WTC11 (cell line): ENCODE results near the gene DTNBP1. TPM values are rescaled to one million over a fixed set of nuclear protein-coding genes. Genes with fewer than 3 reads are reported as not detected.

ENCODE experiments used
- ATAC-seq: fragments of 200-7000 bp; cut with Tn5 transposase; 2 replicates; pipeline ENCODE4 v1.10.0; 2021; ENCODE audit warnings: mild to moderate bottlenecking, moderate library complexity
- CTCF ChIA-PET: fragments of 300-600 bp; sonication (Branson Sonifier 250); formaldehyde crosslinking; loops from one replicate; lab custom pipeline; 2021; ENCODE audit warnings: antibody characterized with exemption; lab: Charles Lee
- POLR2A ChIA-PET: fragments of 350-600 bp; sonication (Branson Sonifier 250); formaldehyde crosslinking; loops from one replicate; lab custom pipeline; 2021; ENCODE audit warnings: antibody characterized with exemption; lab: Charles Lee
- DNase-seq: peaks from one replicate; pipeline ENCODE4 v3.0.0; 2021; ENCODE audit warnings: low spot score
- H3K27ac Mint-ChIP-seq: 2 replicates; pipeline ENCODE4 v1.8.0; 2021; ENCODE audit warnings: mixed read lengths
- H3K27me3 Mint-ChIP-seq: 2 replicates; pipeline ENCODE4 v1.8.0; 2021; ENCODE audit warnings: low read depth, mild to moderate bottlenecking, moderate library complexity, mixed read lengths
- H3K36me3 Mint-ChIP-seq: 2 replicates; pipeline ENCODE4 v1.8.0; 2021; ENCODE audit warnings: mixed read lengths
- H3K4me1 Mint-ChIP-seq: 2 replicates; pipeline ENCODE4 v1.8.0; 2022; ENCODE audit warnings: mixed read lengths
- H3K4me3 Mint-ChIP-seq: 2 replicates; pipeline ENCODE4 v1.8.0; 2021; ENCODE audit warnings: mild to moderate bottlenecking, moderate library complexity, mixed read lengths
- H3K9me3 Mint-ChIP-seq: 2 replicates; pipeline ENCODE4 v1.8.0; 2021; ENCODE audit warnings: mixed read lengths
- CREB1 ChIP-seq: sonication (generic); formaldehyde crosslinking; IDR thresholded peaks from 2 replicates; pipeline ENCODE4 v1.8.0; 2023; ENCODE audit warnings: mild to moderate bottlenecking, missing genetic modification reagents
- EMX1 ChIP-seq: fragments of 250-450 bp; sonication (Bioruptor Pico); IDR thresholded peaks from 2 replicates; pipeline ENCODE4 v1.8.0; 2021; ENCODE audit warnings: mild to moderate bottlenecking
- ESRRA ChIP-seq: sonication (generic); formaldehyde crosslinking; IDR thresholded peaks from 2 replicates; pipeline ENCODE4 v1.8.1; 2022; ENCODE audit warnings: mild to moderate bottlenecking, missing genetic modification reagents, borderline replicate concordance
- ETV6 ChIP-seq: sonication (generic); formaldehyde crosslinking; IDR thresholded peaks from 2 replicates; pipeline ENCODE4 v1.8.1; 2022; ENCODE audit warnings: mild to moderate bottlenecking, missing genetic modification reagents
- JUN ChIP-seq: sonication (generic); formaldehyde crosslinking; IDR thresholded peaks from 2 replicates; pipeline ENCODE4 v1.8.0; 2023; ENCODE audit warnings: mild to moderate bottlenecking, missing genetic modification reagents
- KAT7 ChIP-seq: sonication (generic); formaldehyde crosslinking; IDR thresholded peaks from 2 replicates; pipeline ENCODE4 v1.8.1; 2023; ENCODE audit warnings: missing genetic modification reagents, mild to moderate bottlenecking, borderline replicate concordance
- MXD4 ChIP-seq: fragments of 250-450 bp; sonication (Bioruptor Pico); IDR thresholded peaks from 2 replicates; pipeline ENCODE4 v1.8.0; 2021; ENCODE audit warnings: mild to moderate bottlenecking, moderate library complexity, borderline replicate concordance
- MYBL2 ChIP-seq: sonication (generic); formaldehyde crosslinking; IDR thresholded peaks from 2 replicates; pipeline ENCODE4 v1.8.1; 2023; ENCODE audit warnings: mild to moderate bottlenecking, moderate library complexity, missing genetic modification reagents
- NFATC4 ChIP-seq: fragments of 250-450 bp; sonication (Bioruptor Pico); IDR thresholded peaks from 2 replicates; pipeline ENCODE4 v1.9.0; 2021; ENCODE audit warnings: mild to moderate bottlenecking
- NFE2L1 ChIP-seq: sonication (generic); formaldehyde crosslinking; IDR thresholded peaks from 2 replicates; pipeline ENCODE4 v1.8.1; 2023; ENCODE audit warnings: missing genetic modification reagents
- NR2C2 ChIP-seq: sonication (generic); formaldehyde crosslinking; IDR thresholded peaks from 2 replicates; pipeline ENCODE4 v1.8.0; 2022; ENCODE audit warnings: mild to moderate bottlenecking, missing genetic modification reagents
- RELA ChIP-seq: sonication (generic); formaldehyde crosslinking; IDR thresholded peaks from 2 replicates; pipeline ENCODE4 v1.8.1; 2022; ENCODE audit warnings: missing genetic modification reagents, mild to moderate bottlenecking, borderline replicate concordance
- RORB ChIP-seq: fragments of 250-450 bp; sonication (Bioruptor Pico); IDR thresholded peaks from 2 replicates; pipeline ENCODE4 v1.9.0; 2021; ENCODE audit warnings: mild to moderate bottlenecking
- SMAD4 ChIP-seq: sonication (generic); formaldehyde crosslinking; IDR thresholded peaks from 2 replicates; pipeline ENCODE4 v1.8.0; 2022; ENCODE audit warnings: mild to moderate bottlenecking, missing genetic modification reagents
- ZNF416 ChIP-seq: fragments of 250-450 bp; sonication (Bioruptor Pico); IDR thresholded peaks from 2 replicates; pipeline ENCODE4 v1.9.0; 2021; ENCODE audit warnings: mild to moderate bottlenecking, inconsistent platforms
- ZNF671 ChIP-seq: fragments of 250-450 bp; sonication (Bioruptor Pico); IDR thresholded peaks from 2 replicates; pipeline ENCODE4 v1.8.0; 2021; ENCODE audit warnings: mild to moderate bottlenecking
- total RNA-seq: library from RNA; stranded (reverse); gene quantifications from 3 replicates; pipeline ENCODE4 v1.2.3, GENCODE V29; 2021
- TF ChIP-seq, protein P1 (sequence below): fragments of 250-450 bp; sonication (Bioruptor Pico); IDR thresholded peaks from 2 replicates; pipeline ENCODE4 v2.1.2; 2022; ENCODE audit warnings: mild to moderate bottlenecking, moderate library complexity
- TF ChIP-seq, protein P2 (sequence below): sonication (generic); formaldehyde crosslinking; IDR thresholded peaks from 2 replicates; pipeline ENCODE4 v1.8.1; 2022; ENCODE audit warnings: low read depth, mild to moderate bottlenecking, moderate library complexity, missing genetic modification reagents, borderline replicate concordance
- TF ChIP-seq, protein P3 (sequence below): sonication (generic); formaldehyde crosslinking; IDR thresholded peaks from 2 replicates; pipeline ENCODE4 v1.8.0; 2022; ENCODE audit warnings: missing genetic modification reagents
- TF ChIP-seq, protein P4 (sequence below): sonication (generic); formaldehyde crosslinking; IDR thresholded peaks from 2 replicates; pipeline ENCODE4 v1.8.1; 2022; ENCODE audit warnings: mild to moderate bottlenecking, missing genetic modification reagents, moderate library complexity, borderline replicate concordance
- TF ChIP-seq, protein P5 (sequence below): sonication (generic); formaldehyde crosslinking; conservative IDR thresholded peaks from 2 replicates; pipeline ENCODE4 v1.8.1; 2023; ENCODE audit warnings: mild to moderate bottlenecking, low read depth, missing genetic modification reagents, moderate library complexity
- TF ChIP-seq, protein P6 (sequence below): sonication (generic); formaldehyde crosslinking; IDR thresholded peaks from 2 replicates; pipeline ENCODE4 v1.8.0; 2023; ENCODE audit warnings: mild to moderate bottlenecking, missing genetic modification reagents

The DTNBP1 gene
- total RNA-seq, 1 experiment from 2014 or later: 15.1 TPM

DNA sequence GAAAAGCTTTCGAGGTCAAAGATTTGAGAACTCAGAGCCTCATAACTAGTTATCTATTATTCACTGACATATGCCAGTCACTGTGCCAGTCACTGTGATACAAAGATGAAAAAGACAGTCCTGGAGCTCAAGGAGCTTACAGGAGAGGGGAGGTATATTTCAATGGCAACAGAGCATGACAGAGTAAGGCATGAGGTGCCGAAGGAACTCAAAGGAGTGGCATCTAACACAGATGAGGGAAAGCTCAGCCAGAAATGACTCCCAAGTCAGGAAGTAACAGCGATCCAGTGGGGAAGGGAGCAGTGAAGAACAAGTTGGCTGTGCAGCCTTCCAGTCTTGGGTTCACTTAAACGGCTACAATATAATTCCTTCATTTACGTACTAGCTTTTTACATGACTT is 46.6 kb downstream of the DTNBP1 start:
- H3K4me1 Mint-ChIP-seq: peaks cover 42% of the 10 kb centered on the region
- peak; percentile 82 for ATAC-seq
- CTCF ChIA-PET: no interaction called here
- H3K9me3 Mint-ChIP-seq: peaks cover 10% of the 10 kb centered on the region
- H3K27ac Mint-ChIP-seq: peak overlapping the region; percentile 70
- H3K36me3 Mint-ChIP-seq: peaks cover 24% of the 10 kb centered on the region
- H3K4me3 Mint-ChIP-seq: peak overlapping the region; percentile 35
- TF ChIP-seq, protein P1, sequence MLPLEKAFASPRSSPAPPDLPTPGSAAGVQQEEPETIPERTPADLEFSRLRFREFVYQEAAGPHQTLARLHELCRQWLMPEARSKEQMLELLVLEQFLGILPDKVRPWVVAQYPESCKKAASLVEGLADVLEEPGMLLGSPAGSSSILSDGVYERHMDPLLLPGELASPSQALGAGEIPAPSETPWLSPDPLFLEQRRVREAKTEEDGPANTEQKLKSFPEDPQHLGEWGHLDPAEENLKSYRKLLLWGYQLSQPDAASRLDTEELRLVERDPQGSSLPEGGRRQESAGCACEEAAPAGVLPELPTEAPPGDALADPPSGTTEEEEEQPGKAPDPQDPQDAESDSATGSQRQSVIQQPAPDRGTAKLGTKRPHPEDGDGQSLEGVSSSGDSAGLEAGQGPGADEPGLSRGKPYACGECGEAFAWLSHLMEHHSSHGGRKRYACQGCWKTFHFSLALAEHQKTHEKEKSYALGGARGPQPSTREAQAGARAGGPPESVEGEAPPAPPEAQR (CRISPR knock-in tag): no peak
- TF ChIP-seq SMAD4 (CRISPR knock-in tag): no peak
- no peak for TF ChIP-seq JUN (CRISPR knock-in tag)
- no peak for TF ChIP-seq NFATC4 (CRISPR knock-in tag)
- TF ChIP-seq, protein P2, sequence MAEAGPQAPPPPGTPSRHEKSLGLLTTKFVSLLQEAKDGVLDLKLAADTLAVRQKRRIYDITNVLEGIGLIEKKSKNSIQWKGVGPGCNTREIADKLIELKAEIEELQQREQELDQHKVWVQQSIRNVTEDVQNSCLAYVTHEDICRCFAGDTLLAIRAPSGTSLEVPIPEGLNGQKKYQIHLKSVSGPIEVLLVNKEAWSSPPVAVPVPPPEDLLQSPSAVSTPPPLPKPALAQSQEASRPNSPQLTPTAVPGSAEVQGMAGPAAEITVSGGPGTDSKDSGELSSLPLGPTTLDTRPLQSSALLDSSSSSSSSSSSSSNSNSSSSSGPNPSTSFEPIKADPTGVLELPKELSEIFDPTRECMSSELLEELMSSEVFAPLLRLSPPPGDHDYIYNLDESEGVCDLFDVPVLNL (CRISPR knock-in tag): no peak
- TF ChIP-seq ETV6 (CRISPR knock-in tag): no peak
- no peak for TF ChIP-seq RORB (CRISPR knock-in tag)
- TF ChIP-seq ESRRA (CRISPR knock-in tag): no peak
- TF ChIP-seq MXD4 (CRISPR knock-in tag): no peak
- TF ChIP-seq ZNF416 (CRISPR knock-in tag): no peak
- TF ChIP-seq ZNF671 (CRISPR knock-in tag): no peak
- no peak for TF ChIP-seq KAT7 (CRISPR knock-in tag)
- TF ChIP-seq, protein P3, sequence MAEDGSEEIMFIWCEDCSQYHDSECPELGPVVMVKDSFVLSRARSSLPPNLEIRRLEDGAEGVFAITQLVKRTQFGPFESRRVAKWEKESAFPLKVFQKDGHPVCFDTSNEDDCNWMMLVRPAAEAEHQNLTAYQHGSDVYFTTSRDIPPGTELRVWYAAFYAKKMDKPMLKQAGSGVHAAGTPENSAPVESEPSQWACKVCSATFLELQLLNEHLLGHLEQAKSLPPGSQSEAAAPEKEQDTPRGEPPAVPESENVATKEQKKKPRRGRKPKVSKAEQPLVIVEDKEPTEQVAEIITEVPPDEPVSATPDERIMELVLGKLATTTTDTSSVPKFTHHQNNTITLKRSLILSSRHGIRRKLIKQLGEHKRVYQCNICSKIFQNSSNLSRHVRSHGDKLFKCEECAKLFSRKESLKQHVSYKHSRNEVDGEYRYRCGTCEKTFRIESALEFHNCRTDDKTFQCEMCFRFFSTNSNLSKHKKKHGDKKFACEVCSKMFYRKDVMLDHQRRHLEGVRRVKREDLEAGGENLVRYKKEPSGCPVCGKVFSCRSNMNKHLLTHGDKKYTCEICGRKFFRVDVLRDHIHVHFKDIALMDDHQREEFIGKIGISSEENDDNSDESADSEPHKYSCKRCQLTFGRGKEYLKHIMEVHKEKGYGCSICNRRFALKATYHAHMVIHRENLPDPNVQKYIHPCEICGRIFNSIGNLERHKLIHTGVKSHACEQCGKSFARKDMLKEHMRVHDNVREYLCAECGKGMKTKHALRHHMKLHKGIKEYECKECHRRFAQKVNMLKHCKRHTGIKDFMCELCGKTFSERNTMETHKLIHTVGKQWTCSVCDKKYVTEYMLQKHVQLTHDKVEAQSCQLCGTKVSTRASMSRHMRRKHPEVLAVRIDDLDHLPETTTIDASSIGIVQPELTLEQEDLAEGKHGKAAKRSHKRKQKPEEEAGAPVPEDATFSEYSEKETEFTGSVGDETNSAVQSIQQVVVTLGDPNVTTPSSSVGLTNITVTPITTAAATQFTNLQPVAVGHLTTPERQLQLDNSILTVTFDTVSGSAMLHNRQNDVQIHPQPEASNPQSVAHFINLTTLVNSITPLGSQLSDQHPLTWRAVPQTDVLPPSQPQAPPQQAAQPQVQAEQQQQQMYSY: no peak
- TF ChIP-seq NR2C2 (CRISPR knock-in tag): no peak
- TF ChIP-seq, all 79 proteins: peak for 0
- DNase-seq: no peak
- no peaks in the 10 kb centered on the region for H3K27me3 Mint-ChIP-seq
- POLR2A ChIA-PET: no interaction called here

DNA sequence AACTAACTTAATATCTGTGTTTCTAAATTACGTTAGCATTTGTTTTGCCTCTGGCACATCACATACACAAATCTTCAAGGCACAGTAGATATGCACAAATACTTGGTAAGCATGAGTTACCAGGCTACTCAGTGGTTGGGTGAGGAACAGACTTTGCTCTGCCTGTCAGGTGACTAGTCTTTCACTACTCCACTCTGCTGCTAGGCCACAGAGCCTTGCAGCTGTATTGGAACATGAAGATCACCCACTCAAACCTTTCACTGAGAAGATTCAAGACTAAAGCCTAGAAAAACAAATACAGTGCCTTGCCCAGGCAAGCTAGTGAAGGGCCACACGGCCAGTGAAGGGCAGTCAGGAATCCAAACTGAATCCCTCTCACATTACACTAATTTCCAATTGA is 47.0 kb downstream of the DTNBP1 start:
- peaks cover 26% of the 10 kb centered on the region for H3K36me3 Mint-ChIP-seq
- no peaks in the 10 kb centered on the region for H3K27me3 Mint-ChIP-seq
- ATAC-seq: peak; percentile 67
- H3K4me1 Mint-ChIP-seq: peaks cover 38% of the 10 kb centered on the region
- DNase-seq: no peak
- ChIA-PET CTCF (no interaction called here), POLR2A (interaction anchor here (0.6 kb wide), 1 partner anchor 575 kb away, joined by 3 read pairs; no protein-coding TSS in a partner anchor)
- H3K9me3 Mint-ChIP-seq: peaks cover 12% of the 10 kb centered on the region
- peak overlapping the region; percentile 35; the same call in 1 of the 2 replicates for H3K4me3 Mint-ChIP-seq
- peak overlapping the region; percentile 70; the same call in 1 of the 2 replicates for H3K27ac Mint-ChIP-seq
- no peak for TF ChIP-seq EMX1 (CRISPR knock-in tag)
- no peak for TF ChIP-seq MYBL2
- TF ChIP-seq CREB1 (CRISPR knock-in tag): no peak
- TF ChIP-seq, protein P4, sequence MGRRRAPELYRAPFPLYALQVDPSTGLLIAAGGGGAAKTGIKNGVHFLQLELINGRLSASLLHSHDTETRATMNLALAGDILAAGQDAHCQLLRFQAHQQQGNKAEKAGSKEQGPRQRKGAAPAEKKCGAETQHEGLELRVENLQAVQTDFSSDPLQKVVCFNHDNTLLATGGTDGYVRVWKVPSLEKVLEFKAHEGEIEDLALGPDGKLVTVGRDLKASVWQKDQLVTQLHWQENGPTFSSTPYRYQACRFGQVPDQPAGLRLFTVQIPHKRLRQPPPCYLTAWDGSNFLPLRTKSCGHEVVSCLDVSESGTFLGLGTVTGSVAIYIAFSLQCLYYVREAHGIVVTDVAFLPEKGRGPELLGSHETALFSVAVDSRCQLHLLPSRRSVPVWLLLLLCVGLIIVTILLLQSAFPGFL (CRISPR knock-in tag): no peak
- TF ChIP-seq, protein P1 (CRISPR knock-in tag): no peak
- TF ChIP-seq NFE2L1: no peak
- TF ChIP-seq, protein P5, sequence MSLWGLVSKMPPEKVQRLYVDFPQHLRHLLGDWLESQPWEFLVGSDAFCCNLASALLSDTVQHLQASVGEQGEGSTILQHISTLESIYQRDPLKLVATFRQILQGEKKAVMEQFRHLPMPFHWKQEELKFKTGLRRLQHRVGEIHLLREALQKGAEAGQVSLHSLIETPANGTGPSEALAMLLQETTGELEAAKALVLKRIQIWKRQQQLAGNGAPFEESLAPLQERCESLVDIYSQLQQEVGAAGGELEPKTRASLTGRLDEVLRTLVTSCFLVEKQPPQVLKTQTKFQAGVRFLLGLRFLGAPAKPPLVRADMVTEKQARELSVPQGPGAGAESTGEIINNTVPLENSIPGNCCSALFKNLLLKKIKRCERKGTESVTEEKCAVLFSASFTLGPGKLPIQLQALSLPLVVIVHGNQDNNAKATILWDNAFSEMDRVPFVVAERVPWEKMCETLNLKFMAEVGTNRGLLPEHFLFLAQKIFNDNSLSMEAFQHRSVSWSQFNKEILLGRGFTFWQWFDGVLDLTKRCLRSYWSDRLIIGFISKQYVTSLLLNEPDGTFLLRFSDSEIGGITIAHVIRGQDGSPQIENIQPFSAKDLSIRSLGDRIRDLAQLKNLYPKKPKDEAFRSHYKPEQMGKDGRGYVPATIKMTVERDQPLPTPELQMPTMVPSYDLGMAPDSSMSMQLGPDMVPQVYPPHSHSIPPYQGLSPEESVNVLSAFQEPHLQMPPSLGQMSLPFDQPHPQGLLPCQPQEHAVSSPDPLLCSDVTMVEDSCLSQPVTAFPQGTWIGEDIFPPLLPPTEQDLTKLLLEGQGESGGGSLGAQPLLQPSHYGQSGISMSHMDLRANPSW (CRISPR knock-in tag): no peak
- TF ChIP-seq RELA (CRISPR knock-in tag): no peak
- no peak for TF ChIP-seq NR2C2 (CRISPR knock-in tag)
- TF ChIP-seq, protein P6, sequence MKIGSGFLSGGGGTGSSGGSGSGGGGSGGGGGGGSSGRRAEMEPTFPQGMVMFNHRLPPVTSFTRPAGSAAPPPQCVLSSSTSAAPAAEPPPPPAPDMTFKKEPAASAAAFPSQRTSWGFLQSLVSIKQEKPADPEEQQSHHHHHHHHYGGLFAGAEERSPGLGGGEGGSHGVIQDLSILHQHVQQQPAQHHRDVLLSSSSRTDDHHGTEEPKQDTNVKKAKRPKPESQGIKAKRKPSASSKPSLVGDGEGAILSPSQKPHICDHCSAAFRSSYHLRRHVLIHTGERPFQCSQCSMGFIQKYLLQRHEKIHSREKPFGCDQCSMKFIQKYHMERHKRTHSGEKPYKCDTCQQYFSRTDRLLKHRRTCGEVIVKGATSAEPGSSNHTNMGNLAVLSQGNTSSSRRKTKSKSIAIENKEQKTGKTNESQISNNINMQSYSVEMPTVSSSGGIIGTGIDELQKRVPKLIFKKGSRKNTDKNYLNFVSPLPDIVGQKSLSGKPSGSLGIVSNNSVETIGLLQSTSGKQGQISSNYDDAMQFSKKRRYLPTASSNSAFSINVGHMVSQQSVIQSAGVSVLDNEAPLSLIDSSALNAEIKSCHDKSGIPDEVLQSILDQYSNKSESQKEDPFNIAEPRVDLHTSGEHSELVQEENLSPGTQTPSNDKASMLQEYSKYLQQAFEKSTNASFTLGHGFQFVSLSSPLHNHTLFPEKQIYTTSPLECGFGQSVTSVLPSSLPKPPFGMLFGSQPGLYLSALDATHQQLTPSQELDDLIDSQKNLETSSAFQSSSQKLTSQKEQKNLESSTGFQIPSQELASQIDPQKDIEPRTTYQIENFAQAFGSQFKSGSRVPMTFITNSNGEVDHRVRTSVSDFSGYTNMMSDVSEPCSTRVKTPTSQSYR (CRISPR knock-in tag): no peak
- no peak for TF ChIP-seq ESRRA (CRISPR knock-in tag)
